22Rv1 (cell line): ENCODE data around the gene ATCAY.

Source experiments
- H3K27ac ChIP-seq: fragments of 450-650 bp; 2 replicates; pipeline ENCODE4 v1.5.1; 2017
- ZFX ChIP-seq: fragments of 450-650 bp; IDR thresholded peaks from 2 replicates; pipeline ENCODE4 v1.6.1; 2017; ENCODE audit warnings: antibody characterized with exemption, borderline replicate concordance
- TF ChIP-seq, protein P1 (sequence below): fragments of 450-650 bp; IDR thresholded peaks from 2 replicates; pipeline ENCODE4 v1.5.1; 2017; ENCODE audit warnings: mild to moderate bottlenecking

Gene ATCAY

DNA sequence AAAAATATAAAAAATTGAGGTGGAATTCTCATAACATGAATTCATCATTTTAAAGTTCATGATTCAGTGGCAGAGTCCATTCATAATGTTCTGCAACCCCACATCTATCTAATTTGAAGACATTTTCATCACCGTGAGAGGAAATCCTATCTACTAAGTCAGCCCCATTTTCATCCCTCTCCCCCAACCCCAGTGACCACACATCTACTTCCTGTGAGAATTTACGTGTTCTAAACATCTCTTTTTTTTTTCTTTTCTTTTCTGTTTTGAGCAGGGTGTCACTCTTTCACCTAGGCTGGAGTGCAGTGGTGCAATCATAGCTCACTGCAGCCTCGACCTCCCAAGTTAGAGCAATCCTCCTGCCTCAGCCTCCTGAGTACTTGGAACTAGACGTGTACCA is 17.5 kb downstream of the ATCAY start:
- H3K27ac ChIP-seq: no peak overlapping the region

DNA sequence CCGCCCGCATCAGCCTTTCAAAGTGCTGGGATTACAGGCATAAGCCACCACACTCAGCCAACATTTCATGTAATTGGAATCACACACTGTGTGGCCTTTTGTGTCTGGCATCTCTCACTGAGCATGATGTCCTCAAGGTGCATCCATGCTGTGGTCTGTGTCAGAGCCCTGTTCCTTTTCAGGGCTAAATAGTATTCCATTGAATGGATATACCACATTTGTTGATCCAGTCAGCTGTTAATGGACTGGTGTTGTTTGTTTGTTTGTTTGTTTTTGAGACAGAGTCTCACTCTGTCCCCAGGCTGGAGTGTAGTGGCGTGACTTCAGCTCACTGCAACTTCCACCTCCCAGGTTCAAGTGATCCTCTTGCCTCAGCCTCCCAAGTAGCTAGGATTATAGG is 17.9 kb downstream of the ATCAY start:
- no peak overlapping the region for H3K27ac ChIP-seq
- TF ChIP-seq ZFX: no peak
- TF ChIP-seq, protein P1, sequence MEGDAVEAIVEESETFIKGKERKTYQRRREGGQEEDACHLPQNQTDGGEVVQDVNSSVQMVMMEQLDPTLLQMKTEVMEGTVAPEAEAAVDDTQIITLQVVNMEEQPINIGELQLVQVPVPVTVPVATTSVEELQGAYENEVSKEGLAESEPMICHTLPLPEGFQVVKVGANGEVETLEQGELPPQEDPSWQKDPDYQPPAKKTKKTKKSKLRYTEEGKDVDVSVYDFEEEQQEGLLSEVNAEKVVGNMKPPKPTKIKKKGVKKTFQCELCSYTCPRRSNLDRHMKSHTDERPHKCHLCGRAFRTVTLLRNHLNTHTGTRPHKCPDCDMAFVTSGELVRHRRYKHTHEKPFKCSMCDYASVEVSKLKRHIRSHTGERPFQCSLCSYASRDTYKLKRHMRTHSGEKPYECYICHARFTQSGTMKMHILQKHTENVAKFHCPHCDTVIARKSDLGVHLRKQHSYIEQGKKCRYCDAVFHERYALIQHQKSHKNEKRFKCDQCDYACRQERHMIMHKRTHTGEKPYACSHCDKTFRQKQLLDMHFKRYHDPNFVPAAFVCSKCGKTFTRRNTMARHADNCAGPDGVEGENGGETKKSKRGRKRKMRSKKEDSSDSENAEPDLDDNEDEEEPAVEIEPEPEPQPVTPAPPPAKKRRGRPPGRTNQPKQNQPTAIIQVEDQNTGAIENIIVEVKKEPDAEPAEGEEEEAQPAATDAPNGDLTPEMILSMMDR: no peak

More for the DNA sequence above, 17.5 kb downstream of the ATCAY start:
- TF ChIP-seq ZFX: no peak

DNA sequence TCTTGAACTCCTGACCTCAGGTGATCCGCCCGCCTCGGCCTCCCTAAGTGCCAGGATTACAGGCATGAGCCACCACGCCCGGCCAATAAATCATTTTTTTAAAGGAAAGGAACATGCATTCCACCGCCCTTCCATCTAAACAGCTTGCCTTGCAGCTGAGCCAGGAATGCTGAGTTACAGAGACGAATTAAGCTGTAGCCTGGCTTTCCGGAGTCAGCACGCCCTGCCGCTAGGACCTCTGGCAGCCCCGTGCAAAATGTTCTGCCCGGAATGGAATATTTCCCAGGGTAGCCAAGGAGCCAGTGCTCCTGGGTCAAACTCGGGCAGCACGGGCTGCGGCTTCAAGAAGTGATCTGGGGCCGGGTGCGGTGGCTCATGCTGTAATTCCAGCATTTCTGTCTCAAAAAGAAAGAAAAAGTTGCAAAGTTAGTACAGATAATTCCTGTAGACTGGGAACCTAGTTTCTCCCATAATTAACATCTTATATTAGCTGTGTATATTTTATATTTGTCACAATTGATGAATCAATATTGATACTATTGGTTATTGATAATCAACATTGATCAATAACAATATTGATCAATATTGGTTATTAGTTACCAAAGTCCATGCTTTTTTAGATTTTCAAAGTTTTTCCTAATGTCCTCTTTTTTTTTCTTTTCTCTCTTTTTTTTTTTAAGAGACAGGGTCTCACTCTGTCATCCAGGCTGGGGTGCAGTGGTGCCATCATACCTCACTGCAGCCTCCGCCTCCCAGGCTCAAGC is 19.2 kb downstream of the ATCAY start:
- TF ChIP-seq ZFX: no peak
- H3K27ac ChIP-seq: no peak overlapping the region

DNA sequence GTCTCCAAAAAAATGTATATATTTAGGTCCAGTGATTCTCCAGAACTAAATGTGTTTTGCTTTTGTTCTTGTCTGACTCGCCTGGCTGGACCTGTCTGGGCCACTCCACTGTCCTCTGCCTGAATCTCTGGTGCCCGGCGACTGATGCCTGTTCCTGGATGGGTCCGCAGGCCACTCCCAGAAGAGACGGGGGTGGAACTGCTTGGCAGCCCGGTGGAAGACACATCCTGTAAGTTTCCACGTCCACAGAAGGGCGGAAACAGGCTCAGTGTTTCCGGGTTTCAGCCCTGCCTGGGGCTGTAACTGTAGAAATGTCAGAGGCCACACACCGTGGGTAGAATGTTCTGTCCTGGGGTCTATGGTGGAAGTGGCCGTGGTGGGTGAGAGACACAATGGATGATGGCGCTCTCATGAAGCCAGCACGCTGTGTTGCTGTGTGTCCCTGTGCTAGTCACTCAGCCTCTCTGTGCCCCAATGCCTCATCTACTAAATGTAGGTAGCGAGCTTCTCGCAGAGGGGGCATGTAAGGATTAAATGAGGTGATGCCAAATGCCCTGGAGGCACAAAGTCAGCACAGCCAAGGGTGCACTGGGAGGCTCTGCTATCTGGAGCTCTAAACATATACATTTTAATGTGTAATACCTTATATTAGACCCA is 22.0 kb downstream of the ATCAY start:
- no peak overlapping the region for H3K27ac ChIP-seq
- TF ChIP-seq ZFX: no peak
- TF ChIP-seq, protein P1: no peak

GRCh38 chr19:3904233-3904632 is 23.7 kb downstream of the ATCAY start:
- TF ChIP-seq, protein P1: no peak
- TF ChIP-seq ZFX: no peak
- H3K27ac ChIP-seq: no peak overlapping the region

DNA sequence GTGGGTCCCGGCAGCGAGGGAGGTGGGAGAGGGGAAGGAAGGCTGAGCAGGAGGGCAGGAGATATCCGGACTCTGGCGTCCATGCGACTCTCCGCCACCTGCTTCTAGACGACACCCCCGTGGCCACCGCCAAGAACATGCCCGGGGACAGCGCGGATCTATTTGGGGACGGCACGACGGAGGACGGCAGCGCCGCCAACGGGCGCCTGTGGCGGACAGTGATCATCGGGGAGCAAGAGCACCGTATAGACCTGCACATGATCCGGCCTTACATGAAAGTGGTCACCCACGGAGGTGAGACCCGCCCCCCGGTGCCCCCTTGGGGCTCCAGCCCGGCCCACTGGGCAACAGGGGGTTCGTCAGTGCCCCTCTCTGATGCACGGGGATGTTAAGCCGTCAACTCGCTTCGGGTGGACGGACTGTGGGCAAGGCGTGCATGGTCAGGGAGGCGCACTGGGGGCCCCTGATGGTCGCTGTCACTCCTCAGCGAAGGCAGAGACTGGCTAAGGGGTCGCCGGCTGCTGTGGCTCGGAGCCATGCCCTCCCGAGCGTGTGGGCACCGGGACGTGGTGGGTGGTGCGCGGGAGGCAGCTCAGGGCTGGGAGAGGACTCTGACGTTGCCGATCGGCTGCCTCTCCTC is 27.3 kb downstream of the ATCAY start:
- H3K27ac ChIP-seq: no peak overlapping the region
- no peak for TF ChIP-seq ZFX
- TF ChIP-seq, protein P1: no peak

GRCh38 chr19:3908266-3909054 is 28.0 kb downstream of the ATCAY start:
- no peak overlapping the region for H3K27ac ChIP-seq
- no peak for TF ChIP-seq ZFX
- TF ChIP-seq, protein P1: no peak
